Loucy (cell line): Measurements from ENCODE around the gene CD6.

ENCODE experiments used
- EZH2phosphoT487 ChIP-seq: fragments of 200-600 bp; IDR thresholded peaks from 2 replicates; pipeline ENCODE4 v1.6.1; 2018; ENCODE audit warnings: antibody characterized with exemption, mild to moderate bottlenecking, moderate library complexity, borderline replicate concordance
- TF ChIP-seq, protein P1 (sequence below): fragments of 200-600 bp; sonication (generic); conservative IDR thresholded peaks from 2 replicates; pipeline ENCODE4 v1.5.1; 2014; ENCODE audit warnings: mild to moderate bottlenecking, antibody characterized with exemption, low read length

DNA sequence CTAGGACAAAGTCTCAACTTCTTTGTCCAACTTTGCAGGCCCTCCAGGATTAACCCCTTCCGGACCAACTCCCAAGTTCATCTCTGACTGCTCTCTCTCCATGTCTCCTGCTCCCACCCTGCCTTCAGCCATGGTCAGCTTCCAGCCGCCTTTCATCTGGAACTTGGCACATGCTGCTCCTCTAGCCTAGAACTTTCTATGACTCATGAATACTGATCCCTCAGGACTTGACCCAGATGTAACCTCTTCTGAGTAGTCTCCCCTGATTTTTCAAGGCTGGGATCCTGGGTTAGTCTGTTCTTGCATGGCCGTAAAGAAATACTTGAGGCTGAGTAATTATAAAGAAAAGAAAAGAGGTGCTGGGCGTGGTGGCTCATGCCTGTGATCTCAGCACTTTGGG, 14.3 kb upstream of the CD6 start:
- TF ChIP-seq, protein P1, sequence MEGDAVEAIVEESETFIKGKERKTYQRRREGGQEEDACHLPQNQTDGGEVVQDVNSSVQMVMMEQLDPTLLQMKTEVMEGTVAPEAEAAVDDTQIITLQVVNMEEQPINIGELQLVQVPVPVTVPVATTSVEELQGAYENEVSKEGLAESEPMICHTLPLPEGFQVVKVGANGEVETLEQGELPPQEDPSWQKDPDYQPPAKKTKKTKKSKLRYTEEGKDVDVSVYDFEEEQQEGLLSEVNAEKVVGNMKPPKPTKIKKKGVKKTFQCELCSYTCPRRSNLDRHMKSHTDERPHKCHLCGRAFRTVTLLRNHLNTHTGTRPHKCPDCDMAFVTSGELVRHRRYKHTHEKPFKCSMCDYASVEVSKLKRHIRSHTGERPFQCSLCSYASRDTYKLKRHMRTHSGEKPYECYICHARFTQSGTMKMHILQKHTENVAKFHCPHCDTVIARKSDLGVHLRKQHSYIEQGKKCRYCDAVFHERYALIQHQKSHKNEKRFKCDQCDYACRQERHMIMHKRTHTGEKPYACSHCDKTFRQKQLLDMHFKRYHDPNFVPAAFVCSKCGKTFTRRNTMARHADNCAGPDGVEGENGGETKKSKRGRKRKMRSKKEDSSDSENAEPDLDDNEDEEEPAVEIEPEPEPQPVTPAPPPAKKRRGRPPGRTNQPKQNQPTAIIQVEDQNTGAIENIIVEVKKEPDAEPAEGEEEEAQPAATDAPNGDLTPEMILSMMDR: no peak
- TF ChIP-seq EZH2phosphoT487: no peak
